Measurements from ENCODE around the gene MYOF. TPM values are rescaled to one million over a fixed set of nuclear protein-coding genes. Genes with fewer than 3 reads are reported as not detected.

Gene MYOF
- total RNA-seq, 4 donors from 2014 or later, result 41.2 to 114 (median 86.9) TPM

GRCh38 chr10:93378997-93379730 is 103.0 kb downstream of the MYOF start:
- H3K27ac ChIP-seq, result peak overlapping the region; percentile 24 to 50
- intact Hi-C loops (cut with DNase I; ENCODE audit: low total_unique reads), result no loop called here
- H3K27me3 ChIP-seq, result no peaks in the 10 kb centered on the region
- H3K9me3 ChIP-seq, result no peaks in the 10 kb centered on the region
- no peaks in the 10 kb centered on the region for H3K4me1 ChIP-seq
- no peak overlapping the region for H3K4me3 ChIP-seq
- no peak for DNase-seq
- H3K36me3 ChIP-seq, result no peaks in the 10 kb centered on the region
- TF ChIP-seq POLR2A (IDR thresholded peaks at IDR 0.05) (no peak), CTCF (IDR thresholded peaks at IDR 0.05) (no peak)

- H3K36me3 ChIP-seq, result no peaks in the 10 kb centered on the region
- H3K4me1 ChIP-seq, result no peaks in the 10 kb centered on the region
- DNase-seq, result no peak
- H3K27ac ChIP-seq, result peak overlapping the region; percentile 83 to 91
- no peak for TF ChIP-seq POLR2A (IDR thresholded peaks at IDR 0.05)
- TF ChIP-seq CTCF (IDR thresholded peaks at IDR 0.05), result no peak
- no peaks in the 10 kb centered on the region for H3K9me3 ChIP-seq
- H3K27me3 ChIP-seq, result no peaks in the 10 kb centered on the region
- no peak overlapping the region for H3K4me3 ChIP-seq
- intact Hi-C loops (cut with DNase I; ENCODE audit: low total_unique reads), result no loop called here
Observed at GRCh38 chr10:93378039-93378438, 104.1 kb downstream of the MYOF start.

GRCh38 chr10:93376372-93377293 is 105.5 kb downstream of the MYOF start:
- Histone ChIP-seq H3K27me3 (no peaks in the 10 kb centered on the region), H3K36me3 (no peaks in the 10 kb centered on the region), H3K4me3 (no peak overlapping the region), H3K9me3 (no peaks in the 10 kb centered on the region), H3K4me1 (no peaks in the 10 kb centered on the region), H3K27ac (peak overlapping the region; percentile 83 to 91)
- peak; percentile 68 to 69 for DNase-seq
- intact Hi-C loops (cut with DNase I; ENCODE audit: low total_unique reads), result loop anchor here (2.0 kb wide), 1 partner anchor 106 kb away; the partner anchor contains the start of gene MYOF
- peak; percentile 95 to 98 (median 96) for TF ChIP-seq CTCF (IDR thresholded peaks at IDR 0.05)
- no peak for TF ChIP-seq POLR2A (IDR thresholded peaks at IDR 0.05)

GRCh38 chr10:93370961-93371360 is 111.2 kb downstream of the MYOF start:
- Histone ChIP-seq H3K9me3 (no peaks in the 10 kb centered on the region), H3K36me3 (no peaks in the 10 kb centered on the region)
- intact Hi-C loops (cut with DNase I; ENCODE audit: low total_unique reads), result no loop called here

More at GRCh38 chr10:93370961-93371360, 111.2 kb downstream of the MYOF start:
- Histone ChIP-seq H3K4me3 (no peak overlapping the region), H3K27ac (no peak overlapping the region), H3K4me1 (no peaks in the 10 kb centered on the region), H3K27me3 (no peaks in the 10 kb centered on the region)
- DNase-seq, result no peak
- TF ChIP-seq POLR2A (IDR thresholded peaks at IDR 0.05) (no peak), CTCF (IDR thresholded peaks at IDR 0.05) (no peak)
